ENCODE data around the gene FNDC3A. TPM values are rescaled to one million over a fixed set of nuclear protein-coding genes. Genes with fewer than 3 reads are reported as not detected.
"Not testable (repeated sequence)": the region's sequence is repeated elsewhere in the genome, so short reads cannot be mapped to it uniquely, and the experiment has no call there.

FNDC3A gene
- total RNA-seq, 1 donor from 2014 or later: 48.8 TPM

GRCh38 chr13:49098198-49098597 lies 122.5 kb downstream of the FNDC3A start:
- no peak for DNase-seq

GRCh38 chr13:49098771-49099512 lies 123.2 kb downstream of the FNDC3A start:
- no peak for DNase-seq

- no peak for DNase-seq
These were observed 123.8 kb downstream of the FNDC3A start for GRCh38 chr13:49099513-49099877.

DNA sequence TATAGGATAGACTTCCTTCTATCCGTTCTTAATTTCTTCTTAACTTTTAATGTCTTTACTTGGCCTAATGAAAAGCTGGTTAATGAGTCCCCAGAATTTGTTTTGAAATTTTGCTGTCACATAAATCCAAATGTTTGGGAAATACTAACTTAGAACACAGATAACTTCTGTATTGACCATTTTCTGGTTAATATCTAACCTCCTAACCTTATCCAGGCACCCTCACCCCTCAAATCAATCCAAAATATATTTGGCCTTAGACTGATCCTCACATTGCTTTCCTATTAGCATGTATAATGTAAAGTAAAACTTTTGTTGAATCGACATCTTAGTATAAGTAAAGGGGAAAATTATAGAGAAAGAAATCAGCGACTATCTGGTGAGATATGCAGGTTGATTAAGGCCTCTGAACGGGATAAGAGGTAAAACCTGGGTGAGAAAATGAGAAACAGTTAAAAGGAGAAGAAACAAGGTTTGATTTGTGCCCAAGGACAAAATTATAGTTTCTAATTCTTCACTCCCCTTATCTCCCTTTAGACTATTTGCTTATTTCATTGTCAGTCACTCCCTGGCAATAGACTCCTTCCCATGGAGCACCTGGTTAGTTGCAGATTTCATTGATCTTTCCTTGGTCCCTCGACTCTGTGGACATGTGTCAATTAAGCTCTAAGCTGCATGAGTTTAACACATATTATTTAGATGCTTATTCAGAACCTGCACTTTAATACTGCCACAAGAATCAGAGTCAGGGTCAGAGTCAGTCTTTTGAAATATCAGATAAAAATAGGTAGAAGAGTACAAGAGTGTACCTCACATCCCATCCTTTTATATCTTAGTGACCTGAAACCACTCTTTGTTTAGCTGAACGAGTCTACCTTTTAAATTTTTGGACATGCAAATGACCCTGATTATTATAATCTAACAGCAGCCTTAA lies 125.2 kb downstream of the FNDC3A start:
- no peak for DNase-seq

- no peak for DNase-seq
These were observed 132.5 kb downstream of the FNDC3A start for GRCh38 chr13:49108196-49108595.

DNA sequence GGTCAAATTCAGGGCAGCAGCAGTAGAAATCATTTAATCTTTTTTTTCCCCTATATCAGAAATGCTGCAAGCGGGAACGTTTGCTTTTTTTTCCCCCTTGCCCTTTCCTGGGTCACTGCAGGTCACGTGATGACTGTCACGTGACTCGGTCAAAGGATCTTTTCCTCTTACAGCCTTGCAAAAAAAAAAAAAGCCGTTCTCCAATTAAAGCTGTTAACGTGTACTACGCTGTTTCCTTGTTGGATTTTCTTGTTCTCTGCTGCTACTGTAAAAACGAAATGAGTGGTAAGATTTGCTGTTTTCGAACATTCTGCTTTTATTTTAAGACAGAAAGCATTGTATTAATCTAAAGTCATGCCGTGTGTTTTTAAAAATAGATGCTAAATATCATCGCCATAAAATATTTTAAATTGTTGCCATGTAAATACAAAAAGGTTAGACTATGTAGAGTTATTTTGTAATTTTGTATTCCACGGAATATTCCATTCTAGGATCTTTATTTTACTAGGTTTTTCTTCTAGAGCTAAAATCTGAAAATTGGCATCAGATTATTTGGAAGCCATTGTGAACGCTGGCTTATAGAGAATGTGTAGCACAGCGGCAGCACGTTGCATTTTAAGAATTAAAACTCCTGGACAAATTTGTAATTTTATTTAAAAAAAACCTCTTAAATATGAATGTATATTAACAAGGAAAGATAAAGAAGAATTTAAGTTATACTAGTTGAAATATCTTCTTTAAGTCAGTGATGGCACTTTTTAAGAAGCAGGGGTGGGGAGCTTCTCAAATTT lies 134.6 kb downstream of the FNDC3A start:
- DNase-seq: peak; percentile 90

- DNase-seq: peak; percentile 8
These were observed 135.1 kb downstream of the FNDC3A start for GRCh38 chr13:49110913-49111170.

DNA sequence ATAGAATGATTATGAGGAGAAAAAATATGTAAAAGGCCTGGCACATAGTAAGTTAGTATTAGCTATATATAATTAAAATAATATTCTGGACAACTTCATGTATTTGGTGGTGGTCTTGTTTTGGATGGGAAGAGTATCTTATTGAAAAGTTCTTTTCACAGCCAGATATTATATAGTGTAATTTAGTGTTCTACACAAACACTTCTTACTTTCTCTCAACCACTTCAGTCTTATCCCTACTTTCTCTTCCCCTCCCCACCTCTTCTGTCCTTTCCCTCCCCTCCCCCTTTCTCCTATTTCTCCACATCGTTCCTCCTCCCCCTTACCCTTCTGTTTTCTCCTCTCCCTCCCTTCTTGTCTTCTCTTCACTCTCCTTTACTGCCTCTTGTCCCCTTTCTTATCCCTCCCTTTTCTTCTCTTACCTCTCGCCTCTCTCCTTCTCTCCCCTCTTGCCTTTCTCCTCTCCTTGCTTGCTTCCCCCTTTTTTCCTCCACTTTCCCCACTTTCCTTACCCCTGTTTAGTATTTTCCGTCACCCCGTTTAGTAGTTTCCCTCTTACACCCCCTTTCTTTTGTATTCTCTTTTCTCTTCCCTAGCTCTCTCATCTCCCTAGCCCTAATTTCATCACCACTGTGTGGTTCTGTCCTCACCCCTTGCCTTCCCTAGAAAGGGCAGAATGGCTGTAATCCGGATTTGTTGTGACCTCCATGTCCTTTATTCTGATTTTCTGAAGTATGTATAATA lies 137.2 kb downstream of the FNDC3A start:
- no peak for DNase-seq

GRCh38 chr13:49113526-49114286 lies 138.0 kb downstream of the FNDC3A start:
- no peak for DNase-seq

- DNase-seq: no peak
These were observed 141.2 kb downstream of the FNDC3A start for GRCh38 chr13:49116873-49117272.

DNA sequence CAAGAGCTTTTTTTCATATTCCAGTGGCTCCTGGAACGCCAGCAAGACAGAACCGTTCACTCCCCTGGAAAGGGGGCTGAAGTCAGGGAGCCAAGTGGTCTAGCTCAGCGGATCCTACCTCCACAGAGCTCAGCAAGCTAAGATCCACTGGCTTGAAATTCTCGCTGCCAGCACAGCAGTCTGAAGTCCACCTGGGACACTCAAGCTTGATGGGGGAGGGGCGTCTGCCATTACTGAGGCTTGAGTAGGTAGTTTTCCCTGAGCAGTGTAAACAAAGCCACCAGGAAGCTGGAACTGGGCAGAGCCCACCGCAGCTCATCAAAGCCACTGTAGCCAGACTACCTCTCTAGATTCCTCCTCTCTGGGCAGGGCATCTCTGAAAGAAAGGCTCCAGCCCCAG lies 142.7 kb downstream of the FNDC3A start:
- not testable (repeated sequence) for DNase-seq

DNA sequence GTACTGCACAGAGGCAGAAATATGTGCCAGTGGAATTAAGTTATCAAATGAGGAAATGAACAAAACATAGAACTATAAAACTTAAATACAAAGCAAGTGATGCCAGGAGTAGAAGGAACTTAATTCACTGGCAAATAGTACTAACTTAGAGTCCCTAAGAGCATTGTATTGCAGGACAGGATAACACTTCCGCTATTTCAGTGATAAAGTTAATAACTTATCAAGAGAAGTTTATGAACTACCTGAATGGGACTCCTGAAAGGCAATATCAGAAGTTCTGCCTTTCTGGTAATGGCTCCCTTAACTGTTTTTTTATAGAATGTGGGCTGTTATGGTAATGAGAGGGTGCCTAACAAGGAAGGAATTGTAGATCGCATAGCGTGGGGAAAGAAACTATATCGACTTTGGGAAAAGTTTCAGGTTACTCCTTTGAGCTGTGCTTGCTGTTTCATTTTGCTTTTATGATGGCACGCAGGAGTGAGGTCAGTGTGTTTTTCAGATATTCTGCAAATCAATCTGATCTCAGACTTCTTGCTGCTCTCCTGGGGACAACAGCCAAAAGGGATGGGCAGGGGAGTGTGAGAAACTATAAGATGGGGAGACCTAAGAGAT lies 149.1 kb downstream of the FNDC3A start:
- no peak for DNase-seq

DNA sequence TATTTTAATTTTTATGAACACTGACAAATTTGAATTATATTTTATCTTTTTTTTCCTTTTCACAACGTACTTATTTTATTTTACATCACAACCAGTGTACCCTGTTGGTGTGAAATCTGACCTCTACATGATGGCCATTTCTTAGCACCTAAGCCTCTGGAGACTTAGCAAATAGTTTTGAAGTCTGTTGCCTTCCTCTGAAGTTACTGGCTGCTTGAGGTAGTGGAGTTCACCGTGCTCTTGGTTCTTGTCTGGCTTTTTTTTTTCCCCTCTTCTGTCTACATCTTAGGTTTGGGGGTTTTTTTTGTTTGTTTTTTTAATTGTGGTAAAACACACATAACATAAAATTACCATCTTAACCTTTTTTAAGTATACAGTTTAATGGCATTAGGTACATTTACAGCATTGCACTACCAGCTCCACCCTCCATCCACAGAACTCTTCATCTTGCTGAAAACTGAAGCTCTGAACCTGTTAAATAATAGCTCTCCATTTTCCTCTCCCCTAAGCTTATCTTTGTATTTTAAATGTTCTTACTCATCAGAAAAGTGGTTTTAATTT lies 150.3 kb downstream of the FNDC3A start:
- no peak for DNase-seq

GRCh38 chr13:49132479-49133002 lies 156.8 kb downstream of the FNDC3A start:
- no peak for DNase-seq

GRCh38 chr13:49134305-49134704 lies 158.6 kb downstream of the FNDC3A start:
- DNase-seq: no peak

- not testable (repeated sequence) for DNase-seq
These were observed 161.5 kb downstream of the FNDC3A start for GRCh38 chr13:49137138-49137643.

GRCh38 chr13:49140910-49141611 lies 165.3 kb downstream of the FNDC3A start:
- DNase-seq: no peak

DNA sequence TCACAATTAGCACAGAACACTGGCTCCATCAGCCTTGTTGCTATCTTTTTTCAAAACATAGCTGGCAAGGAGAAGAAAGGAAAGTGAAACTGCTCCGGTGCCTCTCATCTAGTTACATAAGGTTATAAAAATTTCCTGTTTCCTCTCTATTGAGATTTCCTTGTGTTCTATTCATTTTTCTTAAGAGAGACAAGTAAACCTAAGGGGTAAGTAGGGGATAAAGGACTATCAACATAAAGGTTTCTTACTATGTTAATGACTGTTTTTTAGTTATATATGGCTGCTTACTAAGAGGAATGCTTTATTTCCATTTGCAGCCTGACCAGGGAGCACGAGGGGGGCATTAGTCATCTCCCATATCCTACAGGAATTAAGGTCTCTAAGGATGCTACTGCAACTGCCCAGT lies 171.2 kb downstream of the FNDC3A start:
- no peak for DNase-seq

DNA sequence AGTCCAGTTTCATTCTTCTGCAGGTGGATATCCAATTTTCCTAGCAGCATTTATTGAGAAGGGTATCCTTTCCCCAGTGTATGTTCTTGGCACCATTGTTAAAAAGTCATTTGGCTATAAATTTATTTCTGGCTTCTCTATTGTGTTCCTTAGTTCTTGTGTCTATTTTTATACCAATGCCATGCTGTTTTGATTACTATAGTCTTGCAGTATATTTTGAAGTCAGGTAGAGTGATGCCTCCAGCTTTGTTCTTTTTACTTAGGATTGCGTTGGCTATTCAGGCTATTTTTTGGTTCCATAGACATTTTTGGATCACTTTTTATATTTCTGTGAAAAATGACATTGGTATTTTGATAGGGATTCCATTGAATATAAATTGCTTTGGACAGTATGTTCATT lies 172.7 kb downstream of the FNDC3A start:
- no peak for DNase-seq

Data from skin of body (tissue), 2 donors.